Measurements from ENCODE around the gene ZNF738. TPM values are rescaled to one million over a fixed set of nuclear protein-coding genes. Genes with fewer than 3 reads are reported as not detected.
A peak's percentile ranks its signal among the peaks of the same experiment; 100 is the strongest.

Gene ZNF738
- total and polyA plus RNA-seq, 2 experiments from 2014 or later, result 137 to 138 TPM

- TF ChIP-seq ZNF462 (CRISPR knock-in tag; IDR thresholded peaks at IDR 0.05) (no peak), EZH2 (IDR thresholded peaks at IDR 0.05; ENCODE audit: low read depth, unreplicated experiment) (no peak), ZNF114 (CRISPR knock-in tag; IDR thresholded peaks at IDR 0.05) (no peak), NANOG (IDR thresholded peaks at IDR 0.05; ENCODE audit: borderline replicate concordance) (no peak), ETS1 (IDR thresholded peaks at IDR 0.05) (no peak), EZH2phosphoT487 (IDR thresholded peaks at IDR 0.05; ENCODE audit: unreplicated experiment) (no peak), ZNF331 (CRISPR knock-in tag; IDR thresholded peaks at IDR 0.05; ENCODE audit: low read depth) (no peak)
Observed at GRCh38 chr19:21317821-21318220, 41.0 kb upstream of the ZNF738 start (continued).

GRCh38 chr19:21321134-21321533 is 37.7 kb upstream of the ZNF738 start:
- H2AFZ ChIP-seq, result no peak overlapping the region
- peaks cover 32% of the 10 kb centered on the region for H3K36me3 Mint-ChIP-seq (ENCODE audit: low read depth)
- peaks cover 100% of the 10 kb centered on the region for H3K79me2 ChIP-seq (replicated peaks; ENCODE audit: insufficient read depth)
- no peak overlapping the region for H3K27ac ChIP-seq (ENCODE audit: low read depth)
- peaks cover 54% of the 10 kb centered on the region for H4K20me1 ChIP-seq (replicated peaks; ENCODE audit: insufficient read depth)
- no peak overlapping the region for H3K4me2 ChIP-seq
- H3K4me1 Mint-ChIP-seq, result peaks cover 43% of the 10 kb centered on the region
- no peak for TF ChIP-seq POLR2AphosphoS5 (IDR thresholded peaks at IDR 0.05; ENCODE audit: low read depth)
- no peak for TF ChIP-seq CTCF (conservative IDR thresholded peaks at IDR 0.05; ENCODE audit: low read depth in 2 of 2)
- no peak for TF ChIP-seq ZNF331 (CRISPR knock-in tag; IDR thresholded peaks at IDR 0.05; ENCODE audit: low read depth)
- H3K27ac Mint-ChIP-seq, result peak overlapping the region; percentile 56
- H3K4me1 ChIP-seq (ENCODE audit: insufficient read depth), result peaks cover 44% of the 10 kb centered on the region
- H3K4me3 Mint-ChIP-seq, result no peak overlapping the region
- H3K27me3 ChIP-seq (ENCODE audit: insufficient read depth), result no peaks in the 10 kb centered on the region
- peaks cover 2% of the 10 kb centered on the region; the same call in 1 of the 2 replicates for H3K36me3 ChIP-seq (ENCODE audit: insufficient read depth)
- ATAC-seq (no peak), DNase-seq (ENCODE audit: low spot score) (no peak)
- no peaks in the 10 kb centered on the region; the same call in 1 of the 2 replicates for H3K9me2 ChIP-seq (ENCODE audit: insufficient read depth)
- peaks cover 8% of the 10 kb centered on the region for H3K9me3 Mint-ChIP-seq
- H3K4me3 ChIP-seq, result no peak overlapping the region
- peaks cover 7% of the 10 kb centered on the region for H3K27me3 Mint-ChIP-seq (ENCODE audit: insufficient read depth, low read depth, poor library complexity)
- H3F3A ChIP-seq (replicated peaks; ENCODE audit: low read depth), result no peaks in the 10 kb centered on the region

Data from GM23338 (cell line).